Coronary artery (tissue), 2 donors: Measurements from ENCODE around the gene DOCK6.

ENCODE experiments used
- DNase-seq: peaks from one replicate; pipeline ENCODE4 v3.0.0-alpha.2; 2017; ENCODE audit warnings: low spot score
- H3K27ac ChIP-seq, 2 donors: fragments of 200-600 bp; sonication (generic); one replicate each; pipeline ENCODE4 v1.5.1; 2016 to 2019
- H3K4me3 ChIP-seq: fragments of 200-600 bp; sonication (generic); 2 replicates; pipeline ENCODE4 v1.5.1; 2016; ENCODE audit warnings: mild to moderate bottlenecking, moderate library complexity
- TF ChIP-seq, protein P1 (sequence below): fragments of 200-600 bp; sonication (generic); IDR thresholded peaks from one replicate; pipeline ENCODE4 v1.5.1; 2019; ENCODE audit warnings: antibody characterized with exemption

The DOCK6 gene

DNA sequence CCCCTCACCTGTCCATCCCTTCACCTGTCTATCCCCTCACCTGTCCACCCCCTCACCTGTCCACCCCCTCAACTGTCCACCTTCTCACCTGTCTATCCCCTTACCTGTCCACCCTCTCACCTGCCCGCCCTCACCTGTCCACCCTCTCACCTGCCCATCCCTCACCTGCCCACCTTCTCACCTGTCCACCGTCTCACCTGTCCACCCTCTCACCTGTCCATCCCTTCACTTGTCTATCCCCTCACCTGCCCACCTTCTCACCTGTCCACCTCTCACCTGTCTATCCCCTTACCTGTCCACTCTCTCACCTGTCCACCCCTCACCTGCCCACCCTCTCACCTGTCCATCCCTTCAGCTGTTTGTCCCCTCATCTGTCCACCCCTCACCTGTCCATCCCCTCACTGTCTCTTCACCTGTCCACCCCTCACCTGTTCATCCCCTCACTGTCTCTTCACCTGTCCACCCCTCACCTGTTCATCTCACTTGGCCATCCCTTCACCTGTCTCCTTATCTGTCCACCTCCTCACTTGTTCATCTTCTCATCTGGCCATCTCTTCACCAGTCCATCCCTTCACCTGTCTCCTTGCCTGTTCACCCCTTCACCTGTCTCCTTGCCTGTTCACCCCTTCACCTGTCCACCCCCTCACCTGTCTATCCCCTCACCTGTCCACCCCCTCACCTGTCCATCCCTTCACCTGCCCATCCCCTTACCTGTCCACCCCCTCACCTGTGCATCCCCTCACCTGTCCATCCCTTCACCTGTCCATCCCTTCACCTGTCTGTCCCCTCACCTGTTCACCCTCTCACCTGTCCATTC lies 52.3 kb downstream of the DOCK6 start:
- TF ChIP-seq, protein P1, sequence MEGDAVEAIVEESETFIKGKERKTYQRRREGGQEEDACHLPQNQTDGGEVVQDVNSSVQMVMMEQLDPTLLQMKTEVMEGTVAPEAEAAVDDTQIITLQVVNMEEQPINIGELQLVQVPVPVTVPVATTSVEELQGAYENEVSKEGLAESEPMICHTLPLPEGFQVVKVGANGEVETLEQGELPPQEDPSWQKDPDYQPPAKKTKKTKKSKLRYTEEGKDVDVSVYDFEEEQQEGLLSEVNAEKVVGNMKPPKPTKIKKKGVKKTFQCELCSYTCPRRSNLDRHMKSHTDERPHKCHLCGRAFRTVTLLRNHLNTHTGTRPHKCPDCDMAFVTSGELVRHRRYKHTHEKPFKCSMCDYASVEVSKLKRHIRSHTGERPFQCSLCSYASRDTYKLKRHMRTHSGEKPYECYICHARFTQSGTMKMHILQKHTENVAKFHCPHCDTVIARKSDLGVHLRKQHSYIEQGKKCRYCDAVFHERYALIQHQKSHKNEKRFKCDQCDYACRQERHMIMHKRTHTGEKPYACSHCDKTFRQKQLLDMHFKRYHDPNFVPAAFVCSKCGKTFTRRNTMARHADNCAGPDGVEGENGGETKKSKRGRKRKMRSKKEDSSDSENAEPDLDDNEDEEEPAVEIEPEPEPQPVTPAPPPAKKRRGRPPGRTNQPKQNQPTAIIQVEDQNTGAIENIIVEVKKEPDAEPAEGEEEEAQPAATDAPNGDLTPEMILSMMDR, result no peak

DNA sequence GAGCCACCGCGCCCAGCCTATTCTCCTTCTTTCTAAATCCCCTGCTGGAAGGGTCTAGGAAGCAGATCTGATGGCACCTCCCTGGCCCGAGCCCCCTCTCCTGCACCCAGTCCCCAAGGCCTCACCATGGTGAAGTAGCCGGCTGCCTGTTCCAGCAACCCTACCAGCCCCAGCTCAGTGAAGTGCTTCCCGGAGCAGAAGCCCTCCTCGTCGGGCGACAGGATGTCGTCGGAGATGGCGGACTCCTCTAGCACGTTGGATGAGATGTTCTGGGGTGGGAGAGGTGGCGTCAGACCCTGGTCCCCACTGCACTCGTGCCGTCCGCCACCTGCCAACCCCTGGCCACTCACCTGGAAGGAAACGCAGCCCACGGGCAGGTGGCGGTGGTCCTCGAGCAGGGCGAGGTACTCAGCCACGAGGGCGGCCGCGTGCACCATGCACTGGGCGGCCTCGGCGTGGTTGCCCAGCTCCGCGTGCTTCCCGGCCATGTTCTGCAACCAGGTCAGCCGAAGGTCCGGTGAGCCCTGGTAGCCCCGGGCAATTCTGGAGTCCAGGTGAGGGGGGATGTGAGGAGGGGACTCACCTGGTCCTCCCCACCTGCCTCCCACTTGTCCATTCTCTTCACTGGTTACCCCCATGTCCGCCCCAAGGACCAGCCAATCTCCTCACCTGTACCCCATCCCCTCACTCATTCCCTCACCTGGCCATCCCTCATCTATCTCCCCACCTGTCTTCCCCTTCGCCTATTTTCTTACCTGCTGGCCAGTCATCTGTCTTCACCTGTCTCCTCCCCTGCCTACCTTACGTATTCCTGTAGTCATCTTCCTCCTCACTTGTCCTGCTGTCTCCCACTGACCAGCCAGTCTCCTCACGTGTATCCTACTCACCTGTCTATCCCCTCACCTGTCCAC lies 53.5 kb downstream of the DOCK6 start:
- TF ChIP-seq, protein P1, result no peak
- H3K27ac ChIP-seq, result no peak overlapping the region
- no peak for DNase-seq
- no peak overlapping the region for H3K4me3 ChIP-seq

More for the DNA sequence above, 52.3 kb downstream of the DOCK6 start:
- H3K27ac ChIP-seq, result peak overlapping the region in 1 of 2 donors; percentile 45
- DNase-seq, result peak; percentile 70
- H3K4me3 ChIP-seq, result no peak overlapping the region

DNA sequence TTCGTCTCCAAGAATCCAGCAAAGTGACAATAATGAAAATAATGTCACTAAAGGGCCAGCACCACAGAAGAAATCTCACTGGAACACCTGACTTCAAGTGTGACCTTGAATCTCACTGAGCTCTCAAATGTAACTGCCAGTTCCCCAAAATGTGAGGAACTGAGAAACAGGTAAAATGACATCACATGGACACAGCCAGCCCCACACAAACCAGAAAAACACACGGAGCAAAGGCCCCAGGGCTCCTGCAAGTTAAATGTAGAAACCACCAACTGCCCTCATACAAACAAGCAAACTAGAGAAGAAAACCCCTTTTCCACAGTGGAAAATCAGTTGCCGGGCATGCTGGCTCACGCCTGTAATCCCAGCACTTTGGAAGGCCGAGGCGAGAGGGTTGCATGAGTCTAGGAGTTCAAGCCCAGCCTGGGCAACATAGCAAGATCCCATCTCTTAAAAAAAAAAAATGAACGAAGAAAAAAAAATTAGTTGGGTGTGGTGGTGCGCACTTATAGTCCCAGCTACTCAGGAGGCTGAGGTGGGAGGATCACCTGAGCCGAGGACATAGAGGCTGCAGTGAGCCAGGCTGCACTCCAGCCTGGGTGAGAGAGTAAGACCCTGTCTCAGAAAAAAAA lies 56.3 kb downstream of the DOCK6 start:
- Histone ChIP-seq H3K27ac (no peak overlapping the region), H3K4me3 (no peak overlapping the region)
- DNase-seq, result no peak
- TF ChIP-seq, protein P1, result no peak

DNA sequence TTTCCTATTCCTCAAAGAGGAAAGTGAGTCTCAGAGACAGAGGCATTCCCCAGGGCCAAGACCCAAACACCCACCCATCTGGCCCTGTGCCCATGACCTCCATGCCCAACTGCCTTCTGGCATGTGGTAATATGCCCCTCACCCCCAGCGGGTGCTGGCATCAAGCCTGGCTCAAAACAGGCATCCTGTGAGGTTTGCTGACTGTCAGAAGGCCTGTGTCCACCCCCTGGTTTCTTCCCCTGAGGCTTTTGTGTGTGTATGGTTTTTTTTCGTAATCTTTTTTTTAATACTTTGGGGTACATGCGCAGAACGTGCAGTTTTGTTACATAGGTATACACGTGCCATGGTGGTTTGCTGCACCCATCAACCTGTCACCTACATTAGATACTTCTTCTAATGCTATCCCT lies 57.4 kb downstream of the DOCK6 start:
- DNase-seq, result no peak
- no peak overlapping the region for H3K4me3 ChIP-seq
- H3K27ac ChIP-seq, result peak overlapping the region; percentile 95 to 97
- TF ChIP-seq, protein P1, result no peak

DNA sequence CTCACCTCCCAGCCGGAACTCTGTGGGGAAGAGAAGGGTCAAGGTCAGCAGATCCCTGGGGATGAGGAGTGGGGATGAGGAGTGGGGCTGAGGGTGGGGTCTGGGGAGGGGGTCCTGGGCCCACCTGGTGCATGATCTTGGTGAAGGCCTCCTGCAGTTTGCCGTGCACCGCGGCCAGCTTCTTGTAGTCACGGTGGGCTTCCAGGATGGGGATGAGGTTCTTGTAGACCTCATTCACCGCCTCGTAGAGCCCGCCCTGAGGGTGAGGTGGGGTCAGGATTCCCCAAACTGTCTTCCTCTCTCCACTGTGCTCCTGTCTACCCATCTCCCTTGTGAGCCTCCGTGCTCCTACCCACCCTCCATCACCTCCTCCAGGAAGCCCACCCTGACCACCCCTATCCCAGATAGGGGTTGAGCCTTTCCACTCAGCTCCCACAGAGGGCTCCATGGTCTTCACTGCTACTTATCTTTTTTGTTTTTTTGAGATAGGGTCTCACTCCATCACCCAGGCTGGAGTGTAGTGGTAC lies 58.2 kb downstream of the DOCK6 start:
- no peak for DNase-seq
- Histone ChIP-seq H3K27ac (peak overlapping the region; percentile 95 to 97), H3K4me3 (no peak overlapping the region)
- TF ChIP-seq, protein P1, result no peak

DNA sequence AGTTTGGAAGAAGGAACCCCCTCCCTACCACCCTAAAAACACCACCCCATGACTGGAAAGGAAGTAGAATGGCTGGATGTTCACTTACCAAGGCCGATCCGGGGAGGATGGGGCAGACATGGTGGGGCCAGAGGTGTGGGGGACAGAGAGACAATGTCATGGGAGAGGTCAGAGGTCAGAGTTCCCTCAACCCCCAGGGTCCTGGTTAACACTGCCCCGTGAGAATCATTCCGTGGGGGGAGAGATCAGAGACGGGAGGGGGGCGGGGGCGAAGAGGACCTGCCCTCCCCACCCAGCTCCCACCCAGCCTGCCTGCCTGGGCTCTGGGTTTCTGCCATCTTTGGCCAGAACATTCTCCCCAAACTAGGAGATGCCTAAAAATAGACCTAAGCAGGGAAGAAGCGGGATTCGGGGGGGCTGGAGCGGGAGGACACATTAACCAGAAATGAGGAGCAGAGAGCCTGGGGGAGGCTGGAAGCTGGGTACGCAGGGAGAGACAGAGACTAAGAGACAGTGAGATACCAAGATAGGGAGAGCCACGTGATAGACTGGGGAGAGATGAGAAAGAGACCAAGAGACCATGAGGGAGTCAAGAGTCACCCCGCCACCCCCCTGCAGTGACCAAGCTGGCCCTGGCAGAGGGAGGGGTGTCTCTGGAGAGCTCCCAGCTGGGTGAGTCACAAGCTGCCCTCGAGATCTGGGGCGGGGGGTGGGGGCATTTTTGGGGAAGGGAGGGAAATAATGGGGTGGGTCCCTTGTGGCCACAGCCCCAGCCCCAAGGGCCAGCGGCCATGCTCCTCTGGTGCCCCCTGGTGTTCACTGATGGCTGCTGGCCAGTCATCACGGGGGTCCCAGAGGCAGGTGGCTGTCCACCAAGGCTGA lies 58.9 kb downstream of the DOCK6 start:
- peak; percentile 95 for DNase-seq
- TF ChIP-seq, protein P1, result peak; percentile 93
- peak overlapping the region; percentile 95 to 97 for H3K27ac ChIP-seq
- peak overlapping the region; percentile 30 for H3K4me3 ChIP-seq
